Measurements from ENCODE around the gene FBXO31.

- TF ChIP-seq POLR2A (IDR thresholded peaks at IDR 0.05) (no peak), CTCF (IDR thresholded peaks at IDR 0.05) (no peak), EP300 (IDR thresholded peaks at IDR 0.05) (no peak)
Measured at GRCh38 chr16:87295259-87295658, 88.3 kb downstream of the FBXO31 start.

Data from ovary (tissue), 3 donors.